GM21529 (cell line): Measurements from ENCODE around the gene TRABD.
"Not testable (repeated sequence)": the region's sequence is repeated elsewhere in the genome, so short reads cannot be mapped to it uniquely, and the experiment has no call there.

Source experiments
- ATAC-seq: cut with Tn5 transposase; IDR thresholded peaks from one replicate; pipeline ENCODE4 v1.9.1; 2021; ENCODE audit not compliant: unreplicated experiment

TRABD gene

DNA sequence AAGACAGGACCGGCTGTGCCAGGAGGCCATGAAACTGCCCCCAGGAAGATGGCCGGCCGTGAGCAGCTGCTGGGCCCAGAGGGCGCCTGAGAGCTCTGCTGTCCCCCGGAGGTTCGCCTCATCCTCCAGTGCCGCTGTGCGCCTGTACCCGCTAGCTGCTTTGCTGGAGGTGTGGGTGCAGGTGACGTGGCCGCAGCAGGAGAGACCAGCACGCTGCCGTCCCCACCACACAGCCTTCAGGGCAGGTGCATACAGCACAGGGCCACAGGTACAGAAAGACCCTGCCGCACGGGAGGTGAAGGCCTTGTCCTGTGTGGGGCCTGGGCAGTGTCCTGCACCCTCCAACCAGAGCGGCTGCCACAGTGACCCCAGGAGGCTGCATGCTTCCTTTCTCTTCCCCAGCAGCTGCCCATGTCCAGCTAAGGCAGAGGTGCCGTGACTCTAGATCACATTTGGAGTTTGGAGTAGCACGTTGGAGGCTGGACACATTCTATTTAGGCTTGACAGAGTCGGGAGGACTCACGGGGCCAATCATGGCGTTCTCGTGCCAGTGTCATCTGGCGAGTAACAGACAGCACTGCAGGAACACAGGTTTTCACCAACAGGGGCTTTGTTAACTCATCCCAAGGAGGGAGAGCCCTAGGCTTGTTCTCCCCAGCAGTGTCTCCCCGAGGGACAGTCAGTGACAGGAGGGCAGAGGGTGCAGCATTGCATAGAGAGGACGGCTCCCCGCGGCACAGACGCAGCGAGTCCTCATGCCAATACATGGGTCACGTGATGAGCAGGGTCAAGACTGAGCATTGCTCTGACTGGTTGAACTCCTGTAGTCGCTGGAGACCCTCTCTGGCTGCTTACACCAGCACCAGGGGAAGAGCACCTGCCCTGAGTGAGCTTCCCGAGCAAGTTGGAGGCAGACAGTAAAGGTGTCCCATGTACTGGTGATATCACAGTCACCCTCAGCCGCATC, 33.9 kb upstream of the TRABD start:
- ATAC-seq, result no peak

DNA sequence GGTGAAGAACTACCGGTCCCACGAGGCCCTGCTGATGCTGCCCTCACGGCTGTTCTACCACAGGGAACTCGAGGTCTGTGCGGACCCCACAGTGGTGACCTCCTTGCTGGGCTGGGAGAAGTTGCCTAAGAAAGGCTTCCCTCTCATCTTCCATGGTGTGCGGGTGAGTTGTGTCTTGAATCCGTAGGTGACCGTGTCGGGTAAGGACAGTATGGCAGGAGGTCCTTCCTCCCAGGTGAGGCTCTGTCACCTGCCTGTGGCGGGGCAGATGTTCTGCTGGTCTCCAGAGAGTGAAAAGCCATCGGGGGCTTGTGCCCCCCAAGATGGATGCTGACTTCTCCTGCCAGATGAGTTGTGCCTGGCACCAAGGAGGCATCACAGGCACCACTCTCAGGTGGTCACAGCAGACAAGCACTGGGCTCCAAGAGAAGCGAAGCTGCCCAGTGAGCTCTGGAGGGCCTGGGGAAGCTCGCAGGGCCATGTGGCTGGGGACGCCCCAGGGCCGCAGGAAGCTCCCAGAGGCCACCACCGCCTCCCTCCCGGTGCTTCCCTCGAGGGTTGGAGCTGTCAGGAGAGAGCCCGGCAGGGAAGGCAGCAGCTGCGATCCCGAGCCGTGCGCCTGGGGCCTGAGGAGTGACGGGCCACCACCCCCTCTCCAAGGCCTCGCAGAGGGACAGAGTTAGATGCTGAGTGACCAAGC, 32.5 kb upstream of the TRABD start:
- no peak for ATAC-seq

DNA sequence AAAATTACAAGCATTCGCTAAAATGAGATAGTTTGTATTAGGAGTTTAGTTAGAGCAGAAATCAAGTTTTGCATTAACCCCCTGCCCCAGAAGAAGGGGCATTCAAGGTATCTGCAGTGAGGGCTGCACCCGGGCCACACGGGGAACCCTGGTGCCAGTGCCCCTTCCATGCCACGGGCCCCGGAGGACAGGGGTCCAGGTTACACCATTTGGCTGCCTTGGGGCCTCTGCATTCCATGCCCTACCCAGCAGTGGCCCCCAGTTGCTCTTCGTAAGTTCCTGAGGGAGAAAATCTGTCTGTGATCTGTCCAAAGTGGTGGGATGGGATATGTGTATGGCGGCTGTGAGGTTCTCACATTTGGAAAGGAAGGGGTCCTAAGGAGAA, 32.0 kb upstream of the TRABD start:
- ATAC-seq, result no peak

DNA sequence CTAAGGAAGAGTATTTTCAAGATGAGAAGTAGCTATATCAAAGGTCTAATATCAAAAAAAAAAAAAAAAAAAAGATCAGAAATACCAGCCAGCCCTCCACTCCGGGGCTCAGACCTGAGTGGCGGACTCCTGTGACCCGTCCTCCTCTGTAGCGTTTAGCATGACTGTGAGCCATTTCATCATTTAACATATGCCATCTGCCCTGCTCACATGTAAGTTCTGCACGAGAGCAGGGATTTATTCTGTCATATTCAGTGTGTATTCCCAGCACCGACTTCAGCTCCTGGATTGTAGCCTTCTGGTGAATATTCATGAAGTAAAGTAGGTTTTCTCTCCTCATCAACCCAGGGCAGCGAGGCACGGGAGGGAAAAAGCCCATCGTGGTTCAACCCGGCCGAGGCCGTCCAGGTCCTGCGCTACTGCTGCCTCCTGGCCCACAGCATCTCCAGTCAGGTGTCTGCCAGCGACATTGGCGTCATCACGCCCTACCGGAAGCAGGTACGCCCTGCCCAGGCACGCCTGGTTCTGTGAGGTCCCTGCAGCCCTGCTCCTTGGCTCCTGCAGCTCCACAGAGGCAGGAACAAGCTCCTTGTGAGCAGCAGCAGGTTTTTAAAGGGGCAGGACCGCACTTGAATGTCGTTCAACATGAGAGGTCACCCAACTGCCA, 27.9 kb upstream of the TRABD start:
- no peak for ATAC-seq

DNA sequence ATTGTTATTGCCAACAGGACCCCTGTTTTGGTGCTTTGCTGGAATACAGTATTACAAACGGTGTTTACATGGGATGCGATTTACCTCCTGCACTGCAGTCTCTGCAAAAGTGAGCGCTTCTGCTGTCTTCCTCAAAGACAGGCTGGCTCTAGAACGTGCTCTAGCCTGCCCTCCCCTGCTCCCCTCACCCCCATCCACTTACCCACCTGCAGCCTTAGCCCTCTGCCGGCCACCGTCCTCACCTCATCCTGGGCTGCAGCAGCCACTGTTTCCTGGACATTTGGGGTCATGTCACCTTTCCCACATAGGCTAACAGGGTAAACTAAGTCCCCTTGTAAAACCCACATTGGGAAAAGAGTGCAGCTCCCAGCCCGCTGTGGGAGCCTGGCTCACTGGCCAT, 24.8 kb upstream of the TRABD start:
- no peak for ATAC-seq

DNA sequence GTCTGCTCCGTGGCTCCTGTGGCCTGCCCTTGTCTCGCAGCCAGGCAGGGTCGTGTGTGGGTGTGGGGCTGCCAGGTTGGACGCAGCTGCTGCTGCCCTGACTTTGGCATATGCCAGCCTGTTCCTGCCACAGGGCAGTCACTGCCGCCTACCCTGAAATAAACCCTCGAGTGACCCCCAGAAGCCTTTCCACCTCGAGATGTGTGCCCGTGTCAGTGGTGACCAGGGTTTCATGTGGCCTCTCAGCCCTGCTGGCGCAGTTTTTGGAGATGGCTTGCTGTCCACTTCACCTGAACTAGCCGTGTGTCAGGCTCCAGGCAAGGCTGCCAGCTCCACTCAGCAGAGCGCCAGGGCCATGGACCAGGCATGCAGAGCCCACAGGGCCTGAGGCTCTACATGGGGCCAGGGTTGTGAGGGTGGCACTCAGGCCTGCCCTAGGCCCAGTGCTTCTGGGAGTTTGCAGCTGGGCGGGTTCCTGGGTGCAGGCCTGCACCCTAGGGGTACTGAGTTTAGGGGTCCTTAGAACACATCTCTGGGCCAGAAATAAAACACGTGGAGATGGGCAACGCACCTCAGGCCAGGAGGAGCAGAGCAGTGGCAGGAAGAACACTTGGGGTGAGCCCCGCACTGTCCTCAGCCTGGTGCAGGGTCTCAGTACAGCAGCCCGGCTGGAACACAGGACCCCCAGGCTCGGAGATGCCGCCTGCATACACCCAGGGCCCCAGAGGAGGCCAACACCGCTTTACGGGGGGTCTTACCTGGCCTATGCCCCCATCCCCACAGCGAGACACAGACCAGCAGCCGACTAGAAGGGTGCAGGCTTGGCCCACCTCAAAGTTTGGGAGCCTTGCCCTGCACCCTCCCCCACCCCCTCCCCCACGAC, 24.0 kb upstream of the TRABD start:
- ATAC-seq, result no peak

DNA sequence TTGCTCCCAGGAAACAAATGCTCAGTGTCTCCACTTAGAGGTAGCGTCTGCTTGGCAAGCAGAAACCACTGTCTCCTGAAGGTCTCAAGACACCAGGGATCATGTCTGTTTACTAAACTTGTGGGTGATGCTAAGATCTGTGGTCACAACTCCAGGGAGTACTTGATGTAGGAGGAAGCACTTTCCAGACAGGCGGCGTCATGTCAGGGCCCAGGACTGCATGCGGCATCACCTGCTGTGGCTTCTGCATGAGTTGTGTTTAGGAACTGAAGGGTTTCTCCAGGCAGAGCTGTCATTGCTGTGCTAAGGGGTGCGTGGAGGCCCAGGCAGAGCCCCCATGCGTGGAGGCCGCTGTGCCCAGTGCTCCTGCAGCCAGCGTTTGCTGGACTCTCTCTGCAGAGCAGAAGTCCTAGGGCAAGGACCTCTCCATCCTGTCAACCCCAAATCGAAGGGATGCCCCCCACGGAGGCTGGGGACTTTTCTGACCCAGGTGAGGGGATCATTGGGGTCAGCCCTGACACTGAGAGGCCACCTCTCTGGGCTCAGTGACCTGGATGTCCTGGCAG, 23.2 kb upstream of the TRABD start:
- no peak for ATAC-seq

DNA sequence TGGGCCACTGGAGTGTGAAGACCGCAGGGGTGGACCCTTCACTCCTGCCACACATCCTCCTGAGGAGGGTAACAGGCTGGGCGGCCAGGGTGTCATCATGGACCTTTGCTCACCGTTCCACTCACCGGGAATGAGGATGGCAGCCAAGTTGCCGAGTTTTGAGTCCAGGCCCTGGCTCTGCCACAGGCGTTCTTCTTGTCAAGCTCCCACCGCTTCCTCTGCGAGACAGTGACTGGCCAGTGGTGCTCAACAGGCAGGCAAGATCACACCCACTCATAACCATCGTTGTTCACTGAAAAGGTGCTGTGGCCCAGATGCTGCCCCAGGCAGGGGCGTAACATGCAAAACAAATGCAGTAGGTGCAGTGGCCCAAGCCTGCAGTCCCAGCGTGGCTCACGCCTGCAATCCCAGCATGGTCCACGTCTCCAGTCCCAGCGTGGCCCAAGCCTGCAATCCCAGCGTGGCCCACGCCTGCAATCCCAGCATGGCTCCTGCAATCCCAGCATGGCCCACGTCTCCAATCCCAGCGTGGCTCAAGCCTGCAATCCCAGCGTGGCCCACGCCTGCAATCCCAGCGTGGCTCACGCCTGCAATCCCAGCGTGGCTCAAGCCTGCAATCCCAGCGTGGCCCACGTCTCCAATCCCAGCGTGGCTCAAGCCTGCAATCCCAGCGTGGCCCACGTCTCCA, 20.1 kb upstream of the TRABD start:
- ATAC-seq, result no peak

DNA sequence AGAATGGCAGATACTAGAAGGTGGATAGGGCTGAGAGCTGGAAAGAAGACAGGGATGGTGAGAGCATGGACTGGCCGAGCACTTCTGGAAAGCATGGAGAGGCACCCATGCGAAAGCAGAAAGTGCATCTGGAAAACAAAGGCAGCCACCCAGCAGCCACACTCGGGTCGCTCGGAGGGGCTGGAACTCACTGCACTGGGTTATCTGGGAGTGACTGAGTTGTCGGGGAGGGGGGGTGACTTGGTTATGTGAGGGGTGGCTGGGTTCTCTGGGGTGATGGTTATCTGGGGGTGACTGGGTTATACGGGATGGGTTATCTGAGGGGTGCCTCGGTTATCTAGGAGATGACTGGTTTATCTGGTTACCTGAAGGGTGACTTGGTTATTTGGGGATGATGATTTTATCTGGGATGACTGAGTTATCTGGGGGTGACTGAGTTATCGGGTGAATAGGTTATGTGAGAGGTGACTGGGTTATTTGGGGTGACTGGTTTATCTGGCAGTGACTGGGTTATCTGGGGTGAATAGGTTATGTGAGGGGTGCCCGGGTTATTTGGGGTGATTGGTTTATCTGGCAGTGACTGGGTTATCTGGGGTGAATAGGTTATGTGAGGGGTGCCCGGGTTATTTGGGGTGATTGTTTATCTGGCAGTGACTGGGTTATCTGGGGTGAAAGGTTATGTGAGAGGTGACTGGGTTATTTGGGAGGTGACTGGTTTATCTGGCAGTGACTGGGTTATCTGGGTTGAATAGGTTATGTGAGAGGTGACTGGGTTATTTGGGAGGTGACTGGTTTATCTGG, 17.8 kb upstream of the TRABD start:
- ATAC-seq, result no peak

DNA sequence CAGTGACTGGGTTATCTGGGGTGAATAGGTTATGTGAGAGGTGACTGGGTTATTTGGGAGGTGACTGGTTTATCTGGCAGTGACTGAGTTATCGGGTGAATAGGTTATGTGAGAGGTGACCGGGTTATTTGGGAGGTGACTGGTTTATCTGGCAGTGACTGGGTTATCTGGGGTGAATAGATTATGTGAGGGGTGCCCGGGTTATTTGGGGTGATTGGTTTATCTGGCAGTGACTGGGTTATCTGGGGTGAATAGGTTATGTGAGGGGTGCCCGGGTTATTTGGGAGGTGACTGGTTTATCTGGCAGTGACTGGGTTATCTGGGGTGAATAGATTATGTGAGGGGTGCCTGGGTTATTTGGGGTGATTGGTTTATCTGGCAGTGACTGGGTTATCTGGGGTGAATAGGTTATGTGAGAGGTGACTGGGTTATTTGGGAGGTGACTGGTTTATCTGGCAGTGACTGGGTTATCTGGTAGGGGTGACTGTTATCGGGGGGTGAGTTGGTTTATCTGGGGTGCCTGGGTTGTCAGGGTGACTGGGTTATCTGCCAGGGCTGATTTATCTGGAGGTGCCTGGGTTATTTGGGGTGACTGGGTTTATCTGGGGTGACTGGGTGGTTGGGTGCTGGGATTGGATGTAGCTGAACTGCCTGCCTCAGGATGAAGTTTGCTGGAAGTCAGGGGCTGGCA, 17.1 kb upstream of the TRABD start:
- not testable (repeated sequence) for ATAC-seq

DNA sequence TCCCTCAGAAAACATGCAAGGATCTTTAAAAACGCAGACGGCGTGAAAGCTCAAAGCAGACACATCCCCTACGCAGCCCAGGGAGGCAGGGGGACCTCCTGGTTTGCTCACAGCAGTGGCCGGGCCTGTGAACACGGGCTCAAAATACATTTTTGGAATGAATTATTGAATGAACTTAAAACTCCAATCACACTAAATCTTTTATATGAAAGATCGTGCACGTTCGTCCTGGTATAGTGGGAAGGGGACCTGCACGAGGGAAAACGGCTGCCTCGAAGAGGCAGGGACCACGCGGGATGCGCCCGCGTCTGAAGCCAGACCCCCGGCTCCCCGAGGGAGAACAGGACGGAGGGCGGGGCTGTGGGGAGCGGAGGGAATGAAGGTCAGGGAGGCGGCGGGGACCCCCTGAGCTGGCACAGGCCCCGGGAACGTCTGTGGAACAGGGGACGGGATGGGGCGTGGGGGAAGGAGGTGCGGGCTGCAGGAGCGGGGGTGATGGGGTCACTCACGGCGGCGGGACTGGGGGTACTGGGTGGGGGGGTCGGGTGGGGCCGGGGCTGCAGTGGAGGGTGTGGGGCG, 16.4 kb upstream of the TRABD start:
- ATAC-seq, result no peak

DNA sequence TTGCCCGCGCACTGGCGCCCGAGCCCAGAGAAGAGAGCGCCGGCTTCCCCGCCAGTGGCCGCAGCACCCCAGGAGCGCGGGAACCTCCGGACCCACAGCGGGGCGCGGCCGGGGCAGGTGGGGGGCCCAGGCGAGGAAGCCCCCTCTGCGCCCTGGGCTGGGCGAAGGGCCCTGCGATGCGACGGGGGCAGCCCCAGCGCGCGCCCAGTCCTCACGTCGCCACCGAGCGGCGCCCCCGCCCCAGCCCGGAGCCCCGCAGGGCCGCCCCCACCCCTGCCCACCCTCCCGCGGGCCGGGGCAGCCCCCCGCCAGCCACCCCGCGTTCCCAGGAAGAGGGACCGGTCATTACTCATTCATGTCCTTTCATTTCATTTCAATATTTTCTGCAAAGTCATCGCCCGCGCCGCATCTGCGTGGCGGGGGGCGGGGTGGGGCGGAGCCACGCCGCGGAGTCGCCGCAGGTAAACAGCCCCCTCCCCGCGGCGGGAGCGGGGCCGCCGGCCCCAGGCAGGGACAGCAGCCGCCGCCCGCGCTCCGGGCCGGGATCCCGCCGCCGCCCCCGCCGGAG, 15.9 kb upstream of the TRABD start:
- no peak for ATAC-seq

DNA sequence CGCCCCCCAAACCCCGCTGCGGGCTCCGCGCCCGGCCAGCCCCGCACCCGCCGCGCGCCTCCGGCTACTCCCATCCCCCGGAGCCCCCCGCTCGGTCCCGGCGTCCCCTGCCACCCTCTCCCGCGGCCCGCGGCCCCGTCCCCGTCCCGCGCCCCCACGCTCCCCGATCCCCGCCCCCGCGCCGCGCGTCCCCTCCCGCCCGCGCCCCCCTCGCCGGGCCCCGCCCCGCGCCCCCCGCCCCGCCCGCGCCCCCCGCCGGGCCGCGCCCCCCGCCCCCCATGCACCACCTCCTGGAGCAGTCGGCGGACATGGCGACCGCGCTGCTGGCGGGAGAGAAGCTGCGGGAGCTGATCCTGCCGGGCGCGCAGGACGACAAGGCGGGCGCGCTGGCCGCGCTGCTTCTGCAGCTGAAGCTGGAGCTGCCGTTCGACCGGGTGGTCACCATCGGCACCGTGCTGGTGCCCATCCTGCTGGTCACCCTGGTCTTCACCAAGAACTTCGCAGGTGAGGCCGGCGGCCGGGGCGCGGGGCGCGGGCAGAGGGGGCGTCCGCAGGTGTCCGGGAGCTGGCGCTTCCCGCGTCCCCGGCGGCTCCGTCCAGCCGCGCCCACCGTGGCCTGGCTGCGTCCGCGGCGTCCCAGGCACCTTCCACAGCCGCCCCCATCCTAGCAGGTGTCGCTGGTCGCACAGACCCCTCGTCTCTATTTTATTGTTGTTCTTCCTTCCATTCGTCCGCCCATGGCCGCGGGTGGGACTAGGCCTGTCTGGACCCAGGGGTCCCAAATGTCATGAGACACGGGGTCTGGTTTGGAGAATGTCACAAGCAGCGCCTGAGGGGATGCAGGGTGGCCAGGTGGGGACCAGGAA, 15.0 kb upstream of the TRABD start, which contains the start of gene PANX2:
TSS of gene PANX2 (plus strand) at position 279 of the 866 bp plus-strand sequence. CDS start at position 279, 0 bp downstream.
- no peak for ATAC-seq

DNA sequence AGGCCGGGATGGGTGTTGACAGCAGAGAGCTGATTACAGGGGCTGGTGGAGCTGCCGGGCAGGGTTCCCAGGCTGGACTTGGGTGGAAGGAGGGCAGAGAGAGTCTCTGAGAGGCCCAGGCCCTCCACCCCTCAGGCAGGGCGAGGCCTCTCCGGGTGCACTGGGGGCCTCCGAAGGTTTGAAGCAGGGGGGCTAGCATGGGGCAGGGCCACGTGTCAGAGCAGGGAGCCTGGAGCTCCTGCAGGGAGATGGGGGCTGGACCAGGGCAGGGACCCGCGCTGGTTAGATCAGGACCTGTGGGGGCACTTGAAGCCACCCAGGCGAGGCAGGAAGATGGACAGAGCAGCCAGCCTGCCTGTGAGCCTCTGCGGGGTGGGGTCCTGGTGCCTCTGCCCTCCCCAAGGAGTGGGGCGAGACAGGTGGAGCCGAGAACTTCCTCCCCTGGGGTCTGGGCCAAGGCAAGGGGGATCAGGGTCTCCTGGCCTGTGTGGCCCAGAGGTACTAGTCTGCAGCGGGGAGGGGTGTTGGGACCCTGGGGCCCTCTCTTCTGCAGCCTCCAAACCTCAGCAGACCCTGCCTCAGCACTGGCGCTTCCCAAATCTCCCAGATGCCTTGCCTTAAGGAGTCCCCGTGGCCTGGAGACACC, 14.3 kb upstream of the TRABD start:
- ATAC-seq, result no peak

DNA sequence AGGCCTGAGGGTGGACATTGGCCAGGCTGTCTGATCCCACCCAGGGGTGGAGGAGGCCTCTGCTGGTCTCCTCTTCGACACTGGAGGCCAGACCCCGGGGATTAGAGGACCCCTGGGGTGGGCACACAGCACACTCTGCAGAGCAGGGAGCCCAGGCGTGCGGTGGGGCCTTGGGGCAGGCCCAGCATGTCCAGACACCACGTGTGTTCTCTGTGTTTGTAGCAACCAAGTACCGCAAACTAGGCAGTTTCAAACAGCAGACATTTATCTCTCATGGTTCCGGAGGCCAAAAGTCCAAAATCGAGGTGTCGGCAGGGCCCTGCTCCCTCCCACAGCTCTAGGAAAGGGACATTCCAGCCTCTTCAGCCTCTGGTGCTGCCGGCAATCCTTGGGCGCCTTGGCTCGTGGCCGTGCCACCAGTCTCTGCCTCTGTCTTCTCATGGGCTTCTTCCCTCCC, 13.7 kb upstream of the TRABD start:
- no peak for ATAC-seq
